Adrenal gland (tissue), 12 donors: Measurements from ENCODE around the gene ASXL1. TPM values are rescaled to one million over a fixed set of nuclear protein-coding genes. Genes with fewer than 3 reads are reported as not detected.
A peak's percentile ranks its signal among the peaks of the same experiment; 100 is the strongest.

Source experiments
- DNase-seq, 7 donors: peaks; one replicate each; pipeline ENCODE4 v3.0.0-alpha.2; 2019 to 2020
- H3K27ac ChIP-seq, 5 donors: fragments of 200-600 bp; sonication (generic) in 4 of 5; 1 replicate in 3 of 5; 2 replicates in 2 of 5; pipeline versions ENCODE4 v1.5.1 to v1.8.0; 2016 to 2020; ENCODE audit warnings: mild to moderate bottlenecking in 1 of 5
- H3K27me3 ChIP-seq: fragments of 200-600 bp; 2 replicates; pipeline ENCODE4 v1.8.0; 2021
- H3K36me3 ChIP-seq, 2 donors: fragments of 200-600 bp; replicated peaks in 1 of 2; 1 replicate in 1 of 2; 2 replicates in 1 of 2; pipeline versions ENCODE4 v1.5.1 to v1.8.0; 2018 to 2022
- H3K4me1 ChIP-seq, 2 donors: fragments of 200-600 bp; replicated peaks in 1 of 2; 1 replicate in 1 of 2; 2 replicates in 1 of 2; pipeline versions ENCODE4 v1.5.1 to v1.8.0; 2018 to 2021
- H3K4me3 ChIP-seq, 4 donors: fragments of 200-600 bp; sonication (generic) in 3 of 4; one replicate each; pipeline ENCODE4 v1.5.1; 2016 to 2018
- H3K9me3 ChIP-seq, 3 donors: fragments of 200-600 bp; sonication (generic) in 1 of 3; replicated peaks in 1 of 3; 1 replicate in 2 of 3; 2 replicates in 1 of 3; pipeline versions ENCODE4 v1.5.1 to v1.8.0; 2016 to 2021
- CTCF ChIP-seq, 6 experiments: fragments of 450-650 bp in 4 of 6; fragments of 200-600 bp in 2 of 6; sonication (generic) in 1 of 6; IDR thresholded peaks; 1 replicate in 5 of 6; 2 replicates in 1 of 6; pipeline versions ENCODE4 v1.5.1 to v1.8.0; 2016 to 2021; ENCODE audit warnings: antibody characterized with exemption in 6 of 6, mild to moderate bottlenecking in 2 of 6, moderate library complexity in 1 of 6
- POLR2A ChIP-seq, 2 donors: fragments of 450-650 bp; IDR thresholded peaks; one replicate each; pipeline ENCODE4 v1.6.1; 2017; ENCODE audit warnings: antibody characterized with exemption in 2 of 2, mild to moderate bottlenecking in 2 of 2, moderate library complexity in 1 of 2
- WGBS, 4 donors: extraction: QIAGEN DNeasy Blood & Tissue Kit in 2 of 4; methylation state at CpG; one replicate each; pipeline versions ENCODE4 v1.1.5 to v1.1.7; 2013 to 2017; 5-methylcytosine and 5-hydroxymethylcytosine counted together
- intact Hi-C, 2 donors: fragments of 100-400 bp; cut with DNase I; formaldehyde crosslinking; loops; one replicate each; pipeline versions ENCODE4 v1.14.1 to v1.15.0; 2022 to 2023
- polyA plus RNA-seq, 3 donors: library from polyadenylated mRNA; stranded (reverse); fragments of 200-250 nt in 2 of 3; fragments of 350-450 nt in 1 of 3; fragmentation: Illumina TruSeq in 1 of 3; extraction: RNeasy Lipid Tissue Mini Kit (QIAGEN cat#74804) in 1 of 3; gene quantifications; one replicate each; pipeline ENCODE4 v1.2.3, GENCODE V29; 2013 to 2014
- total RNA-seq, 9 donors: library from RNA; depleted of rRNA in 4 of 9; stranded (reverse); fragments of >200 nt in 4 of 9; fragments of 120-200 nt in 1 of 9; fragmentation: NEBNext Ultra II Directional in 1 of 9; extraction: Animal tissue kit (Norgen Biotek cat#: 25700) in 1 of 9; gene quantifications; one replicate each; pipeline versions ENCODE4 v1.1.0 to v1.2.4, GENCODE V29; 2013 to 2023
- donor health status: healthy with polysubstance abuse.
- donor health status: Bipolar disorder and iron deficiency.
- donor health status: DM: yes; HTN: yes; CAD: no.
- donor health status: DM: no; HTN: no; CAD: no.
- donor health status: DM: no; HTN: no; CAD: no.
- donor health status: DM: yes; HTN: yes; CAD: no.

Gene ASXL1
- total and polyA plus RNA-seq, 12 donors, result 19.9 to 77.7 (median 51.8) TPM

DNA sequence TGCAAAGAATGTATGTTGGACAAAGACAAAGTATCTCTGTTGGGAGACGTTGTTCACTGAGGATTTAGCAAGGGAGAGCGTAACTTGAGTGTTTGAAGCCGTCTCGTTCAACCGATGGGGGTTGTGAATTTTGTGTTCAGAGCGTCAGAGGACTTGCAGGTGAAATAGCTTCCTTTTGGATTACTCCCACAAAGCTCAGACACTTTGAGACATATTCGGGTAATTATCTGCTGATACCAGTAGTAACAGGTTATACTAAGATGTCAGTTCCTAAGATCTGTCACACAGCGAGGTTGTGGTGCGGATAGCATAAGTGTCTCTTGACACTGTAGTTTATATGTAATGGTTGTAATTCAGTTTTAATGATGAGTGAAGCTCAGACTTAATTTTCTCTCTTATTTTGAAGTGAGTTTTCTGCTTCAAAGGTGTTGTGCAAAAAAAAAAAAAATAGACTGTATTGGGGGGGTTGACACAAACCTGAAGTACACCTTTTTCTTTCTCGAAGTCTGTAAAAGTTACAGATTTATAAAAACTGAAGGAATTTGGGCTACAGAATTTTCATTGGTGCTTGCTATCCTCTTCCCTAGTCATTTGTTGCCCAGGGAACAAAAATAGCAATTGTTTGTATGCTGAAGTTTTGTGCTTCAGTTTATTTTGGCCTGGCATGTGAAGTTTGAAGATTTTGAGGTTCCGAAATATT lies 1.7 kb downstream of the ASXL1 start:
- intact Hi-C loops, result no loop called here
- Histone ChIP-seq H3K36me3 (no peaks in the 10 kb centered on the region), H3K27me3 (no peaks in the 10 kb centered on the region), H3K27ac (peak overlapping the region; percentile 51 to 100 (median 93)), H3K4me3 (peak overlapping the region in 3 of 4 donors; percentile 69 to 95 (median 79)), H3K9me3 (no peaks in the 10 kb centered on the region), H3K4me1 (peaks cover 63 to 67% of the 10 kb centered on the region in 2 donors)
- DNase-seq, result no peak
- TF ChIP-seq CTCF (IDR thresholded peaks at IDR 0.05) (no peak), POLR2A (IDR thresholded peaks at IDR 0.05) (no peak)
- WGBS, 4 donors, result 8 to 10% (median 9%) methylated on average over 11 of the region's 11 CpGs

- no peak for TF ChIP-seq CTCF (IDR thresholded peaks at IDR 0.05)
- no peak for TF ChIP-seq POLR2A (IDR thresholded peaks at IDR 0.05)
- Histone ChIP-seq H3K36me3 (no peaks in the 10 kb centered on the region), H3K9me3 (no peaks in the 10 kb centered on the region), H3K27me3 (no peaks in the 10 kb centered on the region), H3K4me1 (peaks cover 60 to 65% of the 10 kb centered on the region in 2 donors), H3K27ac (peak overlapping the region in 3 of 5 donors; percentile 71 to 97 (median 93)), H3K4me3 (peak overlapping the region in 2 of 4 donors; percentile 15 to 69)
- intact Hi-C loops, result no loop called here
- no peak for DNase-seq
- WGBS, 4 donors, result 8 to 28% (median 16%) methylated on average over 5 of the region's 5 CpGs
These were observed 2.2 kb downstream of the ASXL1 start for GRCh38 chr20:32360333-32360634.

- no peaks in the 10 kb centered on the region for H3K27me3 ChIP-seq
- peak overlapping the region in 1 of 4 donors; percentile 23 for H3K4me3 ChIP-seq
- no peaks in the 10 kb centered on the region for H3K36me3 ChIP-seq
- intact Hi-C loops, result no loop called here
- H3K9me3 ChIP-seq, result no peaks in the 10 kb centered on the region
- 10 to 19% (median 14%) methylated on average over 4 of the region's 4 CpGs for WGBS, 4 donors
- no peak for TF ChIP-seq CTCF (IDR thresholded peaks at IDR 0.05)
- TF ChIP-seq POLR2A (IDR thresholded peaks at IDR 0.05), result no peak
- H3K27ac ChIP-seq, result peak overlapping the region in 4 of 5 donors; percentile 25 to 93 (median 71)
- no peak for DNase-seq
- H3K4me1 ChIP-seq, result peaks cover 42 to 80% of the 10 kb centered on the region in 2 donors
These were observed 4.8 kb downstream of the ASXL1 start for GRCh38 chr20:32362901-32363364.

- 30 to 58% (median 48%) methylated on average over 2 of the region's 2 CpGs for WGBS, 4 donors
- Histone ChIP-seq H3K27ac (peak overlapping the region in 4 of 5 donors; percentile 25 to 93 (median 71)), H3K36me3 (no peaks in the 10 kb centered on the region), H3K9me3 (no peaks in the 10 kb centered on the region), H3K4me3 (no peak overlapping the region), H3K27me3 (no peaks in the 10 kb centered on the region), H3K4me1 (peaks cover 42 to 85% of the 10 kb centered on the region in 2 donors)
- intact Hi-C loops, result no loop called here
- no peak for TF ChIP-seq POLR2A (IDR thresholded peaks at IDR 0.05)
- TF ChIP-seq CTCF (IDR thresholded peaks at IDR 0.05), result no peak
- DNase-seq, result no peak
These were observed 5.4 kb downstream of the ASXL1 start for GRCh38 chr20:32363492-32363891.
